ENCODE measurements around the gene FOXJ3.

- no peak for TF ChIP-seq TBP (CRISPR knock-in tag; IDR thresholded peaks at IDR 0.05)
- no peak for TF ChIP-seq NFE2L1 (CRISPR knock-in tag; IDR thresholded peaks at IDR 0.05; ENCODE audit: borderline replicate concordance)
- TF ChIP-seq CTCF (CRISPR knock-in tag; IDR thresholded peaks at IDR 0.05) = no peak
- no peak for TF ChIP-seq MTA1 (CRISPR knock-in tag; IDR thresholded peaks at IDR 0.05; ENCODE audit: borderline replicate concordance)
- no peak for TF ChIP-seq ZNF704 (CRISPR knock-in tag; IDR thresholded peaks at IDR 0.05; ENCODE audit: borderline replicate concordance)
- no peak for TF ChIP-seq ZFP82 (CRISPR knock-in tag; IDR thresholded peaks at IDR 0.05; ENCODE audit: borderline replicate concordance)
- no peak for TF ChIP-seq EP300 (IDR thresholded peaks at IDR 0.05; ENCODE audit: low read depth in 2 of 2, low read length in 2 of 2)
- TF ChIP-seq EP300 (CRISPR knock-in tag; IDR thresholded peaks at IDR 0.05; ENCODE audit: borderline replicate concordance) = no peak
- TF ChIP-seq MAZ (IDR thresholded peaks at IDR 0.05; ENCODE audit: borderline replicate concordance, low read depth, low read length) = no peak
- no peak for TF ChIP-seq MAZ (CRISPR knock-in tag; IDR thresholded peaks at IDR 0.05; ENCODE audit: low read depth)
- no peak for TF ChIP-seq JUND (CRISPR knock-in tag; IDR thresholded peaks at IDR 0.05)
- TF ChIP-seq MAX (IDR thresholded peaks at IDR 0.05) = no peak
- TF ChIP-seq CBX2 (IDR thresholded peaks at IDR 0.05; ENCODE audit: low read depth, low read length) = no peak
- no peak for TF ChIP-seq CBX2 (CRISPR knock-in tag; IDR thresholded peaks at IDR 0.05; ENCODE audit: low read depth)
- TF ChIP-seq EZH2 (conservative IDR thresholded peaks at IDR 0.05; ENCODE audit: low read depth, low read length) = no peak
These were observed 124.5 kb downstream of the FOXJ3 start for GRCh38 chr1:42210421-42211133.
